Measurements from ENCODE around the gene RERE. TPM values are rescaled to one million over a fixed set of nuclear protein-coding genes. Genes with fewer than 3 reads are reported as not detected.
A peak's percentile ranks its signal among the peaks of the same experiment; 100 is the strongest.

Gene RERE
- total RNA-seq, 1 donor from 2014 or later, result 80.3 TPM

DNA sequence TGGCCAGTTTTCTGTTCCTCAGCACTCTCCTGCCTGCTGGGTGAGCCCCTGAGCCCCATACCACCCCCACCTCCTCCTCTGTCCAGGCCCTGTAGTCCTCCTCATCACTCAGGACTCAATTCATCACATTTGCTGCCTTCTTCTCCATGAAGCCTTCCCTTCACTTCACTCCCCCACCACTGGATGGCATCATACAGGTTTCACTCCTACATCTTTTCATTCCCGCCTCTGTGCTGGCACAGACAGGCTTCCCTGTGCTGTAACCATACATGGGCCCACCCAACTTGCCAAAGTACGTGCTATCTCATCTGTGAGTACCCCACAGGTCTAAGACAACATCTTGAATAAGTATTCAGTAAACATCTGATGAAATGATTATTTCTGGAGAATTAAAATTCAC, 442.6 kb downstream of the RERE start:
- Histone ChIP-seq H3K36me3 (no peaks in the 10 kb centered on the region), H3K4me1 (peaks cover 78% of the 10 kb centered on the region), H3K27me3 (no peaks in the 10 kb centered on the region), H3K9me3 (no peaks in the 10 kb centered on the region), H3K27ac (peak overlapping the region; percentile 82), H3K4me3 (no peak overlapping the region)
- intact Hi-C loops (cut with DNase I), result loop anchor here (5.0 kb wide), 1 partner anchor 32 kb away; no protein-coding TSS in a partner anchor
- DNase-seq (ENCODE audit: extremely low spot score in 2 of 2), result no peak
- TF ChIP-seq POLR2AphosphoS5 (IDR thresholded peaks at IDR 0.05; ENCODE audit: insufficient read depth in 1 of 2, low read depth in 1 of 2), result no peak
- TF ChIP-seq, protein P1, sequence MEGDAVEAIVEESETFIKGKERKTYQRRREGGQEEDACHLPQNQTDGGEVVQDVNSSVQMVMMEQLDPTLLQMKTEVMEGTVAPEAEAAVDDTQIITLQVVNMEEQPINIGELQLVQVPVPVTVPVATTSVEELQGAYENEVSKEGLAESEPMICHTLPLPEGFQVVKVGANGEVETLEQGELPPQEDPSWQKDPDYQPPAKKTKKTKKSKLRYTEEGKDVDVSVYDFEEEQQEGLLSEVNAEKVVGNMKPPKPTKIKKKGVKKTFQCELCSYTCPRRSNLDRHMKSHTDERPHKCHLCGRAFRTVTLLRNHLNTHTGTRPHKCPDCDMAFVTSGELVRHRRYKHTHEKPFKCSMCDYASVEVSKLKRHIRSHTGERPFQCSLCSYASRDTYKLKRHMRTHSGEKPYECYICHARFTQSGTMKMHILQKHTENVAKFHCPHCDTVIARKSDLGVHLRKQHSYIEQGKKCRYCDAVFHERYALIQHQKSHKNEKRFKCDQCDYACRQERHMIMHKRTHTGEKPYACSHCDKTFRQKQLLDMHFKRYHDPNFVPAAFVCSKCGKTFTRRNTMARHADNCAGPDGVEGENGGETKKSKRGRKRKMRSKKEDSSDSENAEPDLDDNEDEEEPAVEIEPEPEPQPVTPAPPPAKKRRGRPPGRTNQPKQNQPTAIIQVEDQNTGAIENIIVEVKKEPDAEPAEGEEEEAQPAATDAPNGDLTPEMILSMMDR (IDR thresholded peaks at IDR 0.05), result no peak
- TF ChIP-seq POLR2A (IDR thresholded peaks at IDR 0.05), result no peak

DNA sequence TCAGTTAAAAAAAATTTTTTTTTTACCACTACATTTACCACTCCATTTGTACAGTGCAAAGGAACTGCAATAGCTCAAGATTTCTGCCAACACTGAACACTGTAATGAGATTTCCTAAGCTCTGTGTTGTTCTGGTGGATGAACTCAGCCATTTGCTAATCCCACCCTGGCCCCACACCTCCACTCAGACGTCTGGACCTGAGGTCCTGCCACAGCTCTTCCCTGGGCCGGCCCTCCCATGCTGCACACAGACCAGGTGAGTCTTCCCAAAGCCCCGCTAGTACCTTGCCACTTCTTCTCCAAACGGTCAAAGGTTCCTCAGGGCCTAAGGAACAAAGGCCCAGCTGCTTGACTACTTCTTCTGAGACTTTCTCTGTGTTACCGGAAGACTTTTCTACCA, 443.1 kb downstream of the RERE start:
- Histone ChIP-seq H3K27ac (peak overlapping the region; percentile 82), H3K9me3 (no peaks in the 10 kb centered on the region), H3K27me3 (no peaks in the 10 kb centered on the region), H3K4me1 (peaks cover 73% of the 10 kb centered on the region), H3K4me3 (no peak overlapping the region), H3K36me3 (no peaks in the 10 kb centered on the region)
- TF ChIP-seq POLR2A (IDR thresholded peaks at IDR 0.05) (no peak), POLR2AphosphoS5 (IDR thresholded peaks at IDR 0.05; ENCODE audit: insufficient read depth in 1 of 2, low read depth in 1 of 2) (no peak)
- TF ChIP-seq, protein P1 (IDR thresholded peaks at IDR 0.05), result no peak
- DNase-seq (ENCODE audit: extremely low spot score in 2 of 2), result no peak
- intact Hi-C loops (cut with DNase I), result loop anchor here (5.0 kb wide), 1 partner anchor 33 kb away; no protein-coding TSS in a partner anchor

DNA sequence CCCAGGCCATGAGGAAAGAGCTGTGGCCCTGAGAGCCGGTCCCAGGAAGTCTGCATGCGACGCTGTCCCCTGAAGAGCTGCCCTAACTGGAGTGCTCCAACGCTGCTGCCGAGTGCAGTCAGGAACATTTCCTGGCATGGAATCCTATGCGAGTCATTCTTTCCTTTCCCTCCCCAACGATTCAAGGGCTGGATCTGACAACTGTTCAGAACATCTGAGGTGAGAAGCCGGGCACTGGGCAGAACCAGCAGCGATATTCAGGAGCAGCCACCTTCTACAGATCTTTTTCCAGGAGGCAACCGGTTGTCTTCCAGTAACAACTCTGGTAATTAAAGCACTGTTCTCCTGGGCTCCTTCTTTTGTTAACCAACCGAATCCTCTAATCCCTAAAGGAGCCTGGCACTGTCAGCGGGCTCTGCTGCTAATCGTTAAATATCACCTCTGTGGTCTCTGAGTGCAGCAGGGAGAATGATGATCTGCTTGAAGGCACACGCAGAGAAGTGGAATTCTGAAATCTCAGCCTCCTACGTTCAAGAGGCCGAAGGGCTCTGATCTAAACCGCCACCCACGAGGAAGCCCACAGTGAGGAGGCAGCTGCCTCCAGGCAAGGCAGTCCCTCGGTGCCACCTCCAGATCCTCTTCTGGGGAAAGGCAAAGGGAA, 443.7 kb downstream of the RERE start:
- DNase-seq (ENCODE audit: extremely low spot score in 2 of 2), result no peak
- Histone ChIP-seq H3K36me3 (no peaks in the 10 kb centered on the region), H3K27ac (peak overlapping the region; percentile 82), H3K4me3 (peak overlapping the region; percentile 4 to 11), H3K4me1 (peaks cover 67% of the 10 kb centered on the region), H3K27me3 (no peaks in the 10 kb centered on the region), H3K9me3 (no peaks in the 10 kb centered on the region)
- intact Hi-C loops (cut with DNase I), result loop anchor here (5.0 kb wide), 1 partner anchor 34 kb away; no protein-coding TSS in a partner anchor
- TF ChIP-seq POLR2A (IDR thresholded peaks at IDR 0.05) (no peak), POLR2AphosphoS5 (IDR thresholded peaks at IDR 0.05; ENCODE audit: insufficient read depth in 1 of 2, low read depth in 1 of 2) (peak; percentile 80 to 91)
- TF ChIP-seq, protein P1 (IDR thresholded peaks at IDR 0.05), result no peak

DNA sequence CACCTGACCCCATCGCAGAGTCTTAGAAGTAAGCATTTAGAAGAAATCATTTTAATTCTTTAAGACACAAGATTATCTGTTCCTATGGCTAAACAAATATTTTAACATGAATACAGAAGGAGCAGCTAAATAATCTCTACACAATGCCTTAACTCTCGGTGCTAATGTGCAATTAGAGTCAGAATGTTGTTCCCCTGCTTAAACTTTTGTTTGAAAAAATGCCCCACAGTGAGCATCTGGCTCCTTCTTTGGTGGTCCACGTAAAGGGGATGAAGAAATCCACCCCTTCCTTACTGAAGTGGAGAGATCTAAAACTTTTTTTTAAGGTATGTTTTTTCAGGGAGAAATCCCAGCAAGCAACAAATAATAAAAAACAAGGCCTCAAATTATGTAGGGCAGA, 444.3 kb downstream of the RERE start:
- TF ChIP-seq, protein P1 (IDR thresholded peaks at IDR 0.05), result no peak
- TF ChIP-seq POLR2A (IDR thresholded peaks at IDR 0.05), result no peak
- TF ChIP-seq POLR2AphosphoS5 (IDR thresholded peaks at IDR 0.05; ENCODE audit: insufficient read depth in 1 of 2, low read depth in 1 of 2), result no peak
- H3K4me3 ChIP-seq, result peak overlapping the region in 1 of 2 donors; percentile 4
- intact Hi-C loops (cut with DNase I), result loop anchor here (5.0 kb wide), 1 partner anchor 34 kb away; no protein-coding TSS in a partner anchor
- H3K9me3 ChIP-seq, result no peaks in the 10 kb centered on the region
- peaks cover 65% of the 10 kb centered on the region for H3K4me1 ChIP-seq
- no peaks in the 10 kb centered on the region for H3K27me3 ChIP-seq
- H3K36me3 ChIP-seq, result no peaks in the 10 kb centered on the region
- peak overlapping the region; percentile 82 for H3K27ac ChIP-seq
- no peak for DNase-seq (ENCODE audit: extremely low spot score in 2 of 2)

DNA sequence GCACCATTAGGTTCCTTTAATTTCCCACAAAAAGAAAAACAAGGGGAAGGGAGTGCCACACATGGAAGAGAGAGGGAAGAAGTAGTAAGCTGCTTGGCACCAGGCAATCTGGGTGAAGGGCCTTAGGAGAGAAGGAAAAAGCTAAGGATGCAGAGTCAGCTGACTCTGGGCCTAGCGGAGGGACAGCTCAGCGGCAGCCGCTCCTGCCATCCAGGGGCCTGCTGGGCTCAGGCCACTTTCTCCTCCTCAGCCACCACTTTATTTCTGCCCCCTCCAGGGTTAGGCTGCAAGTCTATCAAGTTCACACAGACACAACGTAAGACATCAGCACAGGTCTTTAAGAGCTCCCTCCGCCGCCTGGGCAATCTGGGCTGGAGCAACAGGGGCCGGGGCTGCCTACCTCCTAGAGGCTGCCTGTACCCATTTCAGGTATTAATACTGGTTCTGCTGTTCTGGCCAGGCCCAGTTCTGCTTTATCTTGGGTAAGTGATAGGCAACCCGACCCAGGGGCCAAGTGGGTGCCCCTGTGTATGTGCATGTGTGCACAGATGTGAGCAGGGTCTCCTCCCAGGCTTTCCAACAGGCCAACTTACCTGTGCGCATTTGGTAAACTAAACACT, 446.0 kb downstream of the RERE start:
- no peaks in the 10 kb centered on the region for H3K9me3 ChIP-seq
- no peak for DNase-seq (ENCODE audit: extremely low spot score in 2 of 2)
- no peaks in the 10 kb centered on the region for H3K36me3 ChIP-seq
- intact Hi-C loops (cut with DNase I), result loop anchor here (5.0 kb wide), 1 partner anchor 36 kb away; no protein-coding TSS in a partner anchor
- H3K27me3 ChIP-seq, result no peaks in the 10 kb centered on the region
- peak overlapping the region; percentile 82 for H3K27ac ChIP-seq
- H3K4me3 ChIP-seq, result no peak overlapping the region
- peak in 1 of 2 donors; percentile 38 for TF ChIP-seq POLR2AphosphoS5 (IDR thresholded peaks at IDR 0.05; ENCODE audit: insufficient read depth in 1 of 2, low read depth in 1 of 2)
- TF ChIP-seq, protein P1 (IDR thresholded peaks at IDR 0.05), result no peak
- no peak for TF ChIP-seq POLR2A (IDR thresholded peaks at IDR 0.05)
- H3K4me1 ChIP-seq, result peaks cover 73% of the 10 kb centered on the region
